HG03469 (cell line): ENCODE measurements around the gene SENP1.

ENCODE experiments used
- ATAC-seq: cut with Tn5 transposase; IDR thresholded peaks from one replicate; pipeline ENCODE4 v1.9.1; 2021; ENCODE audit warnings: mild to moderate bottlenecking, moderate library complexity, moderate number of reproducible peaks; ENCODE audit not compliant: unreplicated experiment

The SENP1 gene

GRCh38 chr12:48019639-48020265 lies 86.1 kb downstream of the SENP1 start:
- ATAC-seq = no peak

- ATAC-seq = no peak
These were observed 87.3 kb downstream of the SENP1 start for GRCh38 chr12:48018618-48018995.

GRCh38 chr12:48017921-48018617 lies 87.8 kb downstream of the SENP1 start:
- ATAC-seq = no peak

- no peak for ATAC-seq
These were observed 88.4 kb downstream of the SENP1 start for GRCh38 chr12:48017496-48017895.

GRCh38 chr12:48016373-48017020 lies 89.4 kb downstream of the SENP1 start:
- no peak for ATAC-seq

- ATAC-seq = no peak
These were observed 89.9 kb downstream of the SENP1 start for GRCh38 chr12:48015954-48016353.

GRCh38 chr12:48015129-48015528 lies 90.8 kb downstream of the SENP1 start:
- ATAC-seq = no peak

GRCh38 chr12:48013287-48013686 lies 92.6 kb downstream of the SENP1 start:
- no peak for ATAC-seq

- no peak for ATAC-seq
These were observed 93.8 kb downstream of the SENP1 start for GRCh38 chr12:48012070-48012469.

- no peak for ATAC-seq
These were observed 95.4 kb downstream of the SENP1 start for GRCh38 chr12:48010366-48010970.

GRCh38 chr12:48009471-48009870 lies 96.4 kb downstream of the SENP1 start:
- no peak for ATAC-seq

GRCh38 chr12:48008950-48009349 lies 96.9 kb downstream of the SENP1 start:
- ATAC-seq = no peak

GRCh38 chr12:48008349-48008748 lies 97.5 kb downstream of the SENP1 start:
- ATAC-seq = no peak

- ATAC-seq = no peak
These were observed 98.7 kb downstream of the SENP1 start for GRCh38 chr12:48007206-48007605.

- ATAC-seq = no peak
These were observed 100.2 kb downstream of the SENP1 start for GRCh38 chr12:48005750-48006021.

GRCh38 chr12:48005001-48005749 lies 100.7 kb downstream of the SENP1 start:
- ATAC-seq = no peak

- no peak for ATAC-seq
These were observed 101.6 kb downstream of the SENP1 start, which contains the start of gene COL2A1 for GRCh38 chr12:48004053-48004941. TSS of gene COL2A1 (minus strand) at chr12:48004476. CDS start at chr12:48004321, 155 bp downstream.

- no peak for ATAC-seq
These were observed 102.4 kb downstream of the SENP1 start for GRCh38 chr12:48003226-48004052.

- ATAC-seq = no peak
These were observed 103.1 kb downstream of the SENP1 start for GRCh38 chr12:48002773-48003218.
